AG09309 (cell line): ENCODE data around the gene SEPTIN3.

ENCODE experiments used
- DNase-seq: peaks from one replicate; pipeline ENCODE4 v3.0.0-alpha.2; 2010; ENCODE audit warnings: low read depth
- H3K4me3 ChIP-seq: 2 replicates; pipeline ENCODE4 v1.5.1; 2011; ENCODE audit warnings: mild to moderate bottlenecking, low read depth, low read length, moderate library complexity; ENCODE audit not compliant: control insufficient read depth
- TF ChIP-seq, protein P1 (sequence below): IDR thresholded peaks from 2 replicates; pipeline ENCODE4 v1.5.1; 2011; ENCODE audit warnings: mild to moderate bottlenecking, low read depth, low read length, inconsistent platforms; ENCODE audit not compliant: insufficient read depth, control insufficient read depth; ENCODE audit errors: missing control alignments

Gene SEPTIN3, protein sequence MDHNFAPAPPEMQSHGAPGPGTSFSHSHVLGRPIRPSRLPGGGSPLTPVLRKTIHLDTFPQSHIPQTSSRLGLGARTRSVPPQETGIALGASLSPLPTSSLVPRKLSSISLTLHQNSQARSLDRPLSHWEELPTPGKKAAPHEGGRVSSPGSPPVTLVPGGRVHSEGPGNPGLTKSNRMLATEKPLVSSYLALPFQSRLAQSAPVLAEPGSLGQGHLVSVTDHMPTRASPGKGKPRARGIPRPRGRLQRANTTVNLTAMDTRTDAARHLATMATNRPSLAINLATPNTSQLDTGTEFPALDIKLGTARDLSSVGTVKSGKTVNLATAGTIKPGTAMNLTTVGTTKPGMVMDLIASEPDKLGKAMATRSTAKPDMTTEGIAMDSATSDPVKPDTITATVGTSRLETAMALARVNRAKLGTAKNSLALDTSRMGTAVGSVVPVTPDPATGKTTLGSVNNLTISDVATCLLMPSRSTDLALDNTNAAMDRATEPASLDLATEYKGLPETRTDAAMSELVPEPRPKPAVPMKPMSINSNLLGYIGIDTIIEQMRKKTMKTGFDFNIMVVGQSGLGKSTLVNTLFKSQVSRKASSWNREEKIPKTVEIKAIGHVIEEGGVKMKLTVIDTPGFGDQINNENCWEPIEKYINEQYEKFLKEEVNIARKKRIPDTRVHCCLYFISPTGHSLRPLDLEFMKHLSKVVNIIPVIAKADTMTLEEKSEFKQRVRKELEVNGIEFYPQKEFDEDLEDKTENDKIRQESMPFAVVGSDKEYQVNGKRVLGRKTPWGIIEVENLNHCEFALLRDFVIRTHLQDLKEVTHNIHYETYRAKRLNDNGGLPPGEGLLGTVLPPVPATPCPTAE

DNA sequence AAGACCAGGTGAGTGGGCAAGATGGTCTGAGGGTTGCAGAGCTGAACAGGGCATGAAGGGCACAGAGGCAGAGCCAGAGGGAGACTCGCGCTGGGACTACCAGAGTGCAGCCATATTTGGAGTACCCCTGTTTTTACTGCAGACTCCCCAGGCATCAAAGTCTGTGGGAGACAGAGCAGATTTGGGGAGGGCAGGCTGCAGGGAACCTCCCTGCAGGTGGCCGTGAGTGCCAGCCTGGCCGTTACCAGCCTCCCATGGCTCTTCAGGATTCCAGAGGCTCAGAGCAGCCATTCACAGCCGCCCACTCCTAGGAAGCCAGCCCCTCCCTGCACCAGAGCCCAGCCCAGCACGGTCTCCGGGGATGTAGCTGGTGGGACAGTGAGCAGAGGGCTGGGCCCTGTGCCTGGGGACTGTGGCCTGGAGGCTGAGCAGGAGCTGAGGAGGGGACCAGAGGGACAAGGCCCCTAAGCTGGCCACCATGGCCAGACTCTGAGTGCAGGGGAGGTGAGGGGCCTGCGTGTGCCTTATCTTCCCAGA lies at the start of gene SEPTIN3:
TSS of gene SEPTIN3 (plus strand) at position 334 of the 537 bp plus-strand sequence. CDS start 2,050 bp downstream, outside the sequence.
- DNase-seq = no peak
- no peak within 1 kb of the TSS for H3K4me3 ChIP-seq
- TF ChIP-seq, protein P1, sequence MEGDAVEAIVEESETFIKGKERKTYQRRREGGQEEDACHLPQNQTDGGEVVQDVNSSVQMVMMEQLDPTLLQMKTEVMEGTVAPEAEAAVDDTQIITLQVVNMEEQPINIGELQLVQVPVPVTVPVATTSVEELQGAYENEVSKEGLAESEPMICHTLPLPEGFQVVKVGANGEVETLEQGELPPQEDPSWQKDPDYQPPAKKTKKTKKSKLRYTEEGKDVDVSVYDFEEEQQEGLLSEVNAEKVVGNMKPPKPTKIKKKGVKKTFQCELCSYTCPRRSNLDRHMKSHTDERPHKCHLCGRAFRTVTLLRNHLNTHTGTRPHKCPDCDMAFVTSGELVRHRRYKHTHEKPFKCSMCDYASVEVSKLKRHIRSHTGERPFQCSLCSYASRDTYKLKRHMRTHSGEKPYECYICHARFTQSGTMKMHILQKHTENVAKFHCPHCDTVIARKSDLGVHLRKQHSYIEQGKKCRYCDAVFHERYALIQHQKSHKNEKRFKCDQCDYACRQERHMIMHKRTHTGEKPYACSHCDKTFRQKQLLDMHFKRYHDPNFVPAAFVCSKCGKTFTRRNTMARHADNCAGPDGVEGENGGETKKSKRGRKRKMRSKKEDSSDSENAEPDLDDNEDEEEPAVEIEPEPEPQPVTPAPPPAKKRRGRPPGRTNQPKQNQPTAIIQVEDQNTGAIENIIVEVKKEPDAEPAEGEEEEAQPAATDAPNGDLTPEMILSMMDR = no peak

DNA sequence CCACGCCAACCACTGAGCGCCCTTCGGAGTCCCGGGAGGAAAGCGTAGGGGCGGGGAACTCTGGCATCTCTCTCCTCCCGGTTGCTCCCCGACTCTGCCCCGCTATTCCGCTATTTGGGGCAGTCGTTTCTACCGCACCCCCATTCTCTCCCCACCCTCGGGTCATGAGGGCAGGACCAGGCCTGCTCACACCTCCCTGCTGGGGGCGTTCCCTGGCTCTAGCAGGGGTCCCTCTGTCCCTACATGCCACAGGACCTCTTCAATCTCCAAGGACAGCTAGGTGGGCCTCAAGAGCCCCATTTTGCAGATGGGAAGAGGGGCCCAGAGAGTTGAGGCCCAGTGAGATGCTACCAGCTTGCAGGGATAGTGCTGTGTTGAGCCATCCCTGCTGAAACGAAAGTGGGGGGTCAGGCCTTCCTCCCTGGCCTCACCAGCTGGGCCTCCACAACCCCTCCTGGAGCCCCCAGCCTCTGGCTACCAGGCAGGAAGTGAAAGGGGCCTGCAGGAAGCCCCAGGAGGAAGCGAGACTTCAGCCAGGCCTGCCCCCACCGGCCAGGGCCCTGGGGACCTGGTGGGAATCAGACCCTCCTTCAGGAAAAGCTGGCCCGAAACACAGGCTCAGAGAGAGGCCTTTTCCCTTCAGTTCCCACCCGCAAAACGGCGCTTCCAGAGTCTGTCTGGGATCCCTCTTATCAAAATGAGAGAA lies 48.8 kb upstream of the SEPTIN3 start:
- TF ChIP-seq, protein P1 = no peak
- no peak for DNase-seq
- H3K4me3 ChIP-seq = no peak overlapping the region

DNA sequence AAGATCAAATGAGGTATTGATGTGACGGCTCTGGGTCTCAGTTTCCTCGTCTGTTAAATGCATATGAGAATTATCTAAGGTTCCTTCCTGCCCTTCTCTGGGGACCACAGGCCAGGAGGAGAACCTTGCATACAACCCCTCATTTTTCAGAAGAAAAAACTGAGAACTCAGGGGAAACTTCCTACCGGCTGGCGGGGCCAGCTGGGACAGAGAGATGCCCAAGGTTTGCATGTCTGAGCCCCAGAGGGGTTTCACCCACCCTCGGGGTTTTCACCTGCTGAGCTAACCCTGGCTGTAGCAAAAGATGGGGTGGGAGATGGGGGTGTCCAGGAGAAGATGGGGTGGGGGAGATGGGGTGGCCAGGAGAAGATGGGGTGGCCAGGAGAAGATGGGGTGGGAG lies 46.9 kb upstream of the SEPTIN3 start:
- DNase-seq = no peak
- TF ChIP-seq, protein P1 = no peak
- no peak overlapping the region for H3K4me3 ChIP-seq

DNA sequence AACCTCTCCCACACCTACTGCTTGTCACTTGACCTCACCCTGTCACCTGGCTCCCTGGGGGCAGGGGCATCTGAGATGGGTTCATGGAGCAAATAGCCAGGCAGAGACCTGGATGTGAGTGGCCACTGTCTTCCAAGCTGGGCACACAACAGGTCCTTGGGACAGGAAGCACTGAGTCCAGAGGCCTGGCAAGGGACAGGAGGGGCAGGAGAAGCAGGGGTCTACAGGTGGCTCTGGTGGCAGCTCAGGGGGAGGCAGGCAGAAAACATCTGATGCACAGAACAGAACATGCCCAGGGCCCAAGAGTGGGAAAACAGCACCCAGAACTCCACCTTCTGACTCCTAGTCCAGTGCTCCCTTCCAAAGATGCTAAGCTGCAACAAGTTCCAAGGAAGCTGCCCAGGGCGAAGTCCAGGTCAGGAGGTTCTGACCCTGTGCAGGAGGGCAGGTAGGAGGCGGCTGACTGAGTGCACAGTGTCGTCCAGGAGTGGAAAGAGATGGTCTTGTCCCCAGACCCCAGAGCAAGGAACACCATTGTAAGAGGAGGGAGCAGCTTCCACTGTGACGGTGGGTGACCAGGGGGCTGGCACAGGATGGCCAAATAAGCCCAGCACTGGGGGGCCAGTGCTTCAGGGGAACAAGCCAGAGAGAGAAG lies 46.2 kb upstream of the SEPTIN3 start:
- DNase-seq = no peak
- H3K4me3 ChIP-seq = no peak overlapping the region
- TF ChIP-seq, protein P1 = no peak

DNA sequence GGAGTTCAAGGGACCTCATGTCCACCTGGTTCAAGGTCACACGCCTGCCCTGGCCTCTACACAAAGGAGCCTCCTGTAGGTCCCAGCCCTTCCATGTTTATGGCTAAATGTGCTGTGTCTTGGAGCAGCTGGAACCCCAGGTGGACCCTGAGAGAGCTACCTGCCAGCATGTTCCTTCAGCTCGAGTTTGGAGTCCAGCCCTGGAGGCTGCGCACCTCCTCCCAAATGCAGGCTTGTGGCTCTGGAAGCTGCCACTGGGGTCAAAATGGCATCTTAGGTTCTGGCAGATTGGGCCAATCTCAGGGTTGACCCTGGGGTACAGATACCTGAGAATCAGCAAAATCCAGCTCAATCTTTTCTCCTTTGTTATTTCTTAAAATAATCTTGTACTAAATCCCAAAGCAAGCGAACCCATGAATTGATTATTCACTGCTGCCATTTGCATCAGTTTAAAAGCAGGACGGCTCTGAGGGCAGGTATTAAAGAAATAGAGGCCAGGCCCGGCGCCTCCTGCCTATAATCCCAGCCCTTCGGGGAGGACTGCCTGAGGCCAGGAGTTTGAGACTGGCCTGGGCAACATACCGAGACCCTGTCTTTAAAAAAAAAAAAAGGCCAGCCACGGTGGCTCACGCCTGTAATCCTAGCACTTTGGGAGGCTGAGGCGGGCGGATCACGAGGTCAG lies 45.5 kb upstream of the SEPTIN3 start:
- no peak for DNase-seq
- TF ChIP-seq, protein P1 = no peak
- no peak overlapping the region for H3K4me3 ChIP-seq
